ENCODE results near the gene LRP1.

- no peak for TF ChIP-seq CTCF (conservative IDR thresholded peaks at IDR 0.05; ENCODE audit: low read length)
- TF ChIP-seq EZH2phosphoT487 (IDR thresholded peaks at IDR 0.05; ENCODE audit: borderline replicate concordance): no peak
These were observed 68.2 kb downstream of the LRP1 start for GRCh38 chr12:57196439-57196838.

All from Loucy (cell line).